Left lobe of liver (tissue), 2 donors: ENCODE measurements around the gene PTK7. TPM values are rescaled to one million over a fixed set of nuclear protein-coding genes. Genes with fewer than 3 reads are reported as not detected.
"Not testable (repeated sequence)": the region's sequence is repeated elsewhere in the genome, so short reads cannot be mapped to it uniquely, and the experiment has no call there.

Experiments
- ATAC-seq: fragments of 200-7000 bp; cut with Tn5 transposase; one replicate; pipeline ENCODE4 v1.9.1; 2020; ENCODE audit warnings: mild to moderate bottlenecking, moderate library complexity
- DNase-seq: peaks from one replicate; pipeline ENCODE4 v3.0.0-alpha.2; 2020; ENCODE audit warnings: low spot score
- total RNA-seq: library from RNA; stranded (reverse); gene quantifications from one replicate; pipeline ENCODE4 v1.2.1, GENCODE V29; 2021
- donor health status: DM: no; HTN: no; CAD: no; lungs with moderate emphysema.
- donor health status: DM: no; HTN: yes; CAD: no.

The PTK7 gene
- total RNA-seq, 1 donor from 2014 or later = 1.3 TPM

GRCh38 chr6:43053545-43054205 lies 22.4 kb upstream of the PTK7 start, which contains the start of gene CUL7:
Gene CUL7, minus strand, starts transcription at chr6:43053851. Its CDS starts 1,063 bp downstream, at chr6:43052788.
- DNase-seq (peak; percentile 95), ATAC-seq (peak; percentile 95)

GRCh38 chr6:43054206-43054943 lies 21.7 kb upstream of the PTK7 start:
- no peak for DNase-seq
- peak; percentile 24 for ATAC-seq

DNA sequence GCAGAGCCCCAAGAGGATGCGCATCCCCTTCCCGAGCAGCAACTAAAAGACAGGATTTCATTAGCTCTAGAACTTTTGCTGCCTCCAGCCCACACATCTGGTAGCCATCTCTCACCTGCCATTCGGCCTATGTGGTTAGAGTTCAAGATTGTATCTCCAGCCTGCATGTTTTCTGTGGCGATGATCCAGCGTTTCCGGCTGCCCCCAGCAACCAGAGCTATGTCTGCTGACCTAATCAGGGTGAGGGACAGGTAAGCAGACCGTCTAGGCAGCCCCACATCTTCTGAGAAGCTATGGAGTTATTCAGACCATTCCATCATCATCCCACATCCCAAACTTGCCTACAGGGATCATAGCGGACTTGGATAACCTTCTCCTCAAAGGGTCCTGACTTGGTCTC lies 20.1 kb upstream of the PTK7 start:
- DNase-seq (no peak), ATAC-seq (no peak)

DNA sequence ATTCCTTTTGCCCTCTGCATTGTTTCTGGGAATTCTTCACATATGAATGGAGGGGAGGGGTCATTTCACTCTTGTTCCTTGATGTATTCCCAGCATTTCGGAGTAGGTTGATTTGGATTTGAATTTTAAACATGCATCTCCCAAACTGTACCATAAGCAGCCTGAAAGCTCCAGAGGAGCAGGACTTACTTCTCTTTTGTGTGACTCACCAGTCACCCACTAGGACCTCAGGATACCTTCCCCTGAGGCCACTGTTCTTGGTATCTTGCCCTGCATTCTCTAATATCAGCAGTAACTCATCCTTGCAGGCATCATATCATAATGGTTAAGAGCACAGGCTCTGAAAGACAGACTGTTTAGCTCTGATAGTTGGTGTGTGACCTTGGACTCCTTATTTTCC lies 17.6 kb upstream of the PTK7 start:
- DNase-seq (no peak), ATAC-seq (no peak)

DNA sequence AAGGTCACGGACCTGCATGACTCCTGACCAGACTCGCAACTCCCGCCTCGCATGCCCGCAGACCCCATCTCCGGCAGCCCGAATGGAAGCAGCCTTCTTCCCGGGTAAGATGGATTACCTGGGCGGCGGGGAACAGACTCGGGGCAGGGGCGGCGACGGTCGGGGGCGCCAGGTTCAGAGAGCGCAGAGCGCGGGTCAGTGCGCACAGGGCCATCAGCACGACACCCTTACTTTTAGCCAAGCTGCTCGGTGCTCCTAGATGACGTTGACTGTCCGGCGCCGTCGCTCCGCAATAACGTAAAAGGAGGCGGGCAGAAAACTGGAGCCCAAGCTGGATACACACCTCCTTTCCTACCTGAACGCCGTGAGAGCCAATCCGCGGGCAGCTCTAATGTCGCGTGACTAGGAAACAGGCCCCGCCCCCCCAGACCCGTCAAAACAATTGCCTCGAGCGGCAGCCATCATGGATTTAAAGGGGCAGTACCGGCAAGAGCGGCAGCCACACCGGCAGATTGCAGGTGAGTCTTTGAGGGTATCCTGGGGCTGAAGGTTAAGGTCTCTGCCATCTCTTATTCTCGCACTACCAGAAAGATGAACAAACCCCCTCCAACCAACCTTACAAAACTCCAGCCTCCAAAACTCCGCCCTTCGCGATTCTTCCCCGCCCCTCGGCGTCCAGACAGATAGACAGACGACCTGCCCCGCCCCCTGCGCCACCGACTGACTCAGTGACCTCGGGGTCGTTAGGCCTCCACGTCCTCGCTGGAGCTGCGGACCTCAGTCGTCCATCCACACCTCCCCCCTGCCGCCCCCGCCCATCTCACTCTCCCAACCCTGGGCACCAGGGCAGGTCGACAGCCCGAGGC lies 16.7 kb upstream of the PTK7 start, which contains the start of the genes KLC4 and MRPL2:
Gene KLC4 (plus strand): TSS at position 464 of the 866 bp plus-strand sequence. CDS start 1,705 bp downstream, outside the sequence.
Gene MRPL2 (minus strand): TSS at position 267 of the 866 bp plus-strand sequence. CDS start 53 bp downstream, at position 214.
- DNase-seq (peak; percentile 100), ATAC-seq (peak; percentile 85)

DNA sequence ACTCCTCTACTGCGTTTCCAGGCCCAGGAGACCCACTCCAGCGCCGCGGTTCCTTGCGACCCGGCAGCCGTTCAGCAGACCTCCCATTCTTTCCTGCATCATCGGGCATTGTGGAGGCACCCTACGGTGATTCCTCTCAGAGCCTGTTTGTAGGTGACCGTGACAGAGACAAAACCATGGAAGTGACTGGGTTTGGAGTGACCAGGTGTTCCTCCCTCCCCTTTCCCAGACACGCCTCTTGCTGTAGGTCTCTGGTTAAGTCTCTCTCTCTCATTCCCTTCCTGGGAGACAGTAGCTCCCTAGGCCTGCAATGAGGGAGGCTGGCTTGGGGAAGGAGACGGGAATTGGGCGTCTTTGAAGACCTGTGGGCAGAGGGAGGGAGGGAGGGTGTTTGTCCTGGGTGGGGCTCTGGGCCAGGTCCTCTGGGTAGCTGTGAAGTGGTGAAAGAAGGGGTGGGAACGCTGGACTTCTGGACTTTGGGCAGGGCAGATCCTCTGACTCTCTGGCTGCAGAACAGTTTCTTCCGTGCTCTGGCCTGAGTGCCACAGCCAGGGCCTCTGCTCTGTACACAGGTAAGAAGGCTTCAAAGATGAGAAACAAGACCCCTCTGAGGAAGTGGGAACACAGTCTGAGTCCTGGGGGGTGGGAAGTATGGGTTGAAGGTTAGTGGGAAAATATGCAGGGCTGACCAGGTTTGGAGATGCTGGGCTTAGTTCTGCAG lies 15.9 kb upstream of the PTK7 start:
- DNase-seq = peak; percentile 93
- peak; percentile 73 for ATAC-seq

DNA sequence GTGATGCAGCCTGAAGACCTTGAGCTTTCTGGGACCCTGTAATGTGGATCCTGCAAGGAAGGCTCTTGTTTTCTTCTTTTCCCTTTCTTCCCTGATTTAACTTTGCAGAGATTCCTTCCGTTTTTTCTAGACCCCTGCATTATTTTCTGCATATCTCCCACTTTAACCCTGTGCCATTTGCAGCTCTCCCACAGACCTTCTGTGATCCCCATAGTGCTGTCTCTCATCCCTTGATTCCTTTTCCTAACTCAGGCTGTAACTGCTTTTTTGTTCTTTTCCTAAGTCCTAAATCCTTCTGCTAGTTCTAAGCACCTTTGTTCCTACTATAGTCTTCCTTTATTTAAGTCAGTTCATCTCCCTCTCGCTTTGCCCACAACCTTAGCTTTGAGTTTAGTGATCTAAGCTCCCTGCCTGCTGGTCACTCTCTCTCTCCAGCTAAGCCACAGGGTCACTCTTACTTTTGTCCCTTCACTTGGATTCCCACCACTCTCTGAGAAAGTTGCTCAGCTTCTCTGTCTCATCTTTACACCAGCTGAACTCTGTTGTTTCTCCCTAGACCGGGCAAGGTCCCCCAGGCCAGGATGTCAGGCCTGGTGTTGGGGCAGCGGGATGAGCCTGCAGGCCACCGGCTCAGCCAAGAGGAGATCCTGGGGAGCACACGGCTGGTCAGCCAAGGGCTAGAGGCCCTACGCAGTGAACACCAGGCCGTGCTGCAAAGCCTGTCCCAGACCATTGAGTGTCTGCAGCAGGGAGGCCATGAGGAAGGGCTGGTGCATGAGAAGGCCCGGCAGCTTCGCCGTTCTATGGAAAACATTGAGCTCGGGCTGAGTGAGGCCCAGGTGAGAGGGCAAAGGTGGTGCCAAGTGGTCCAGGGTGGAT lies 15.1 kb upstream of the PTK7 start:
- ATAC-seq (no peak), DNase-seq (no peak)

DNA sequence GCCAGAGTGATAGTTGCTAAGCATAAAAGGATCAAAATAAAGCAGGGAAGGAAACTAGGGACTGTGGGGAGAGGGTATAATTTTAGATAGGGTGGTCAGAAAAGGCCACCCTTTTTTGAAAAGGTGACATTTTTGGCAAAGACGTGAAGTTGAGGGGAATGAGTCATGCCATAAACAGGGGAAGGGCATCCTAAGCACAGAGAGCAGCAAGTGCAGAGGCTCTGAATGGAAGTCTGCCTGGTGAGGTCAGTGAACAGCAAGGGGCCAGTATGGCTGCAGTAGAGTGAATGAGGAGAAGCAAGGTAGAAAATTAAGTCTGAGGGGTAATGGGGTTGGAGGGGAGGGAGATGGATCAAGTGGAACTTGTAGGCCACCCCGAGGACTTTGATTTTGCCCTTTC lies 14.3 kb upstream of the PTK7 start:
- no peak for DNase-seq
- no peak for ATAC-seq

- no peak for DNase-seq
- no peak for ATAC-seq
Measured at GRCh38 chr6:43062818-43063217, 13.3 kb upstream of the PTK7 start.

- no peak for DNase-seq
- peak; percentile 50 for ATAC-seq
Measured at GRCh38 chr6:43070028-43070632, 6.0 kb upstream of the PTK7 start.

- peak; percentile 20 for ATAC-seq
- DNase-seq = no peak
Measured at GRCh38 chr6:43074847-43075669, 1.1 kb upstream of the PTK7 start.

- DNase-seq = no peak
Measured at GRCh38 chr6:43076464-43077332, 584 bp downstream of the PTK7 start.

DNA sequence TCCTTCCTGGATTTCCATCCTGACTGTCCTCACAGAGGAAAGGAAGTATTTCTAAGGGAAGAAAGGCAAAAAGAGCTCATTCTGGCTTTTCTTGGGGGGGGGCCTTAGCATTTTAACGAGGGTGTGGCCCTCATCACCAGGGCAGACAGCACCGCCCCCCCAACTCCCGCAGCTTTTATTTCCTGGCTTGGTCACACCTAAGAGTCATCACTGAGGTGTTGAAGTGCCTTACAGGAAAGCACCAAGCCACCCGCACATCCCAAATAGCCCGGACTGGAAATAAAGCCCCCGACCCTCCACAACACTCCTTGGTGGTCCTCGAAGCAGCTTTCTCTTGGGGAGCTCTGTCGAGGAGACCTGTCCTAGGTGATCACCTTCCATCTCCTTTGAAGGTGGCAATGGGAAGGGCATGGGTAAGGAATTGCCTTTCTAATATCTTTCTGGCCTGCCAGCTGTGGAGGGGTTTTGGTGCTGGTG lies 1.3 kb downstream of the PTK7 start:
- no peak for ATAC-seq

More at GRCh38 chr6:43076464-43077332, 584 bp downstream of the PTK7 start:
- no peak for ATAC-seq

DNA sequence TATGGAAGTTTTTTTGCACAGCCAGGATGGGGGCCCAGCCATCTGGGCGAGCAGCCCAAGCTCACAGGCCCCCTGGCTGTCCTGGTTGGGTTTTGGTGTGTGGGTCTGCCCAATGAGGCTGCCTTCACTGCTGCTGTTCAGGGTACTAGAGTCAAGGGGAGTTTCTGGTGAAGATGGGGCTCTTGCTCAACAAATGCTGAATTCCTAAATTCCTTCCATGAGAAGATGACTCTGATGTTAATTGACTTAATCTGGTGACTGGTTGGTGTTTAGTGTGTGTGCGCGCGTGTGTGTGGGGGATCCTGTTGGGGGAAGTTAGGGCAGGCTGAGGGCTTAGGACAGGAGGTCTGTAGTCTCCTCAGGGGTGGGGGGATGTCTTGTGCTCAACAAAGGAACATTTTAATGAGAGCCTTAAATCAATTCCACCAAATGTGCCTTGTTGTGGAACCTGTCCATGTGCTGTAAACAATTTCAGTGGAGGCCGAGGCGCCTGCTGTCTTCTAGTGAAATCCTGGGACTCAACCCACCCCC lies 1.9 kb downstream of the PTK7 start:
- ATAC-seq (no peak), DNase-seq (no peak)

More for the DNA sequence above, 1.3 kb downstream of the PTK7 start:
- DNase-seq = no peak

- DNase-seq (no peak), ATAC-seq (no peak)
Measured at GRCh38 chr6:43078691-43079090, 2.6 kb downstream of the PTK7 start.

- no peak for DNase-seq
- ATAC-seq = no peak
Measured at GRCh38 chr6:43081043-43081442, 4.9 kb downstream of the PTK7 start.

- ATAC-seq, DNase-seq: not testable (repeated sequence)
Measured at GRCh38 chr6:43081922-43082321, 5.8 kb downstream of the PTK7 start.
